KMS-11 (cell line): ENCODE data around the gene COL6A2.
"Not testable (repeated sequence)": the region's sequence is repeated elsewhere in the genome, so short reads cannot be mapped to it uniquely, and the experiment has no call there.

Experiments used
- H2AFZ ChIP-seq: fragments of 200-600 bp; sonication (generic); 2 replicates; pipeline ENCODE4 v1.6.1; 2016; ENCODE audit warnings: antibody characterized with exemption, mixed run types, low read depth
- H3K27ac ChIP-seq: fragments of 200-600 bp; sonication (generic); 2 replicates; pipeline ENCODE4 v1.6.1; 2016; ENCODE audit warnings: mild to moderate bottlenecking, mixed run types
- H3K27me3 ChIP-seq: fragments of 200-600 bp; sonication (generic); 2 replicates; pipeline ENCODE4 v1.6.1; 2017; ENCODE audit warnings: mild to moderate bottlenecking, low read depth, mixed run types, moderate library complexity; ENCODE audit not compliant: insufficient read depth
- H3K36me3 ChIP-seq: fragments of 200-600 bp; sonication (generic); 2 replicates; pipeline ENCODE4 v1.6.1; 2017; ENCODE audit warnings: mild to moderate bottlenecking, mixed run types; ENCODE audit not compliant: insufficient read depth
- H3K4me1 ChIP-seq: fragments of 200-600 bp; sonication (generic); 2 replicates; pipeline ENCODE4 v1.6.1; 2016; ENCODE audit warnings: mild to moderate bottlenecking, low read depth, mixed run types; ENCODE audit not compliant: poor library complexity, severe bottlenecking
- H3K4me2 ChIP-seq: fragments of 200-600 bp; sonication (generic); 2 replicates; pipeline ENCODE4 v1.7.0; 2016; ENCODE audit warnings: mild to moderate bottlenecking, mixed run types
- H3K4me3 ChIP-seq: fragments of 200-600 bp; sonication (generic); IDR thresholded peaks from 2 replicates; pipeline ENCODE4 v1.6.1; 2017; ENCODE audit warnings: low read depth, low read length, mixed read lengths; ENCODE audit not compliant: insufficient read depth
- H3K79me2 ChIP-seq: fragments of 200-600 bp; sonication (generic); 2 replicates; pipeline ENCODE4 v1.6.1; 2016; ENCODE audit warnings: low read depth, mixed run types; ENCODE audit not compliant: insufficient read depth
- H3K9ac ChIP-seq: fragments of 200-600 bp; sonication (generic); 2 replicates; pipeline ENCODE4 v1.6.1; 2016; ENCODE audit warnings: mild to moderate bottlenecking, mixed run types
- H4K20me1 ChIP-seq: fragments of 200-600 bp; sonication (generic); 2 replicates; pipeline ENCODE4 v1.6.1; 2016; ENCODE audit warnings: mild to moderate bottlenecking, mixed run types; ENCODE audit not compliant: insufficient read depth
- TF ChIP-seq, protein P1 (sequence below): fragments of 200-600 bp; sonication (generic); conservative IDR thresholded peaks from 2 replicates; pipeline ENCODE4 v1.6.1; 2017; ENCODE audit warnings: low read depth, mild to moderate bottlenecking, antibody characterized with exemption, low read length, moderate library complexity, mixed read lengths

The COL6A2 gene

DNA sequence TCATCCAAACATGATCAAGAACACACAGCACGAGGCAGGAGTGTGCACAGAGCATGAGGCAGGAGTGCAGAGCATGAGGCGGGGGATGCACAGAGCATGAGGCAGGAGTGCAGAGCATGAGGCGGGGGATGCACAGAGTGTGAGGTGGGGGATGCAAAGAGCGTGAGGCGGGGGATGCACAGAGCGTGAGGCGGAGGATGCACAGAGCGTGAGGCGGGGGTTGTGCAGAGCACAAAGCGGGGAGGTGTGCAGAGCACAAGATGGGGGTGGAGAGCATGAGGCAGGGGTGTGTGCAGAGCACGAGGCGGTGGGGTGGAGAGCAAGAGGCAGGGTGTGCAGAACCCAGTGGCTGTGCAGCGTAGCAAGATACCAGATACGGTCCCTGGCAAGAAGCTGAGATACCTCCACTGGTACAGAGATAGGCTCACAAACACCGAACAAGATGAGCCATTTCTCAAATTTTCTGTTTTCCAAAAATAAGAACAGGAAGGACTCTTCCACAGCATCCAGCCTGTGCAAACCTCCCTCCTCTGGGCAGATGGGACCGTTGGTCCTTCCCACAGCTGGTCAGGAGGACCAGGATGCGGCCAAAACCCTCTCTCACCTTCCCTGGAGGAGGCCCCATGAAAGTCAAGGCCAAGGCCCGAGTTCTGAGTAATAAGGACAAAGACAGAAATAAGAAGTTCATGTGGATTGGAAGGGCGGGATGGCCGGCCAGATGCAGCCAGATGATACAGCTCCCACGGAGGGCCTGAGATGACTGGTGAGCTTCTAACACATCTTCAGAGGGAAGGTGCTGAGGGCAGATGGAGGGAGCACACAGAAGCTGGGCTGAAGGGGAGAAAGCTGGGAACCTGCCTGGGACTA, 74.3 kb downstream of the COL6A2 start:
- TF ChIP-seq, protein P1, sequence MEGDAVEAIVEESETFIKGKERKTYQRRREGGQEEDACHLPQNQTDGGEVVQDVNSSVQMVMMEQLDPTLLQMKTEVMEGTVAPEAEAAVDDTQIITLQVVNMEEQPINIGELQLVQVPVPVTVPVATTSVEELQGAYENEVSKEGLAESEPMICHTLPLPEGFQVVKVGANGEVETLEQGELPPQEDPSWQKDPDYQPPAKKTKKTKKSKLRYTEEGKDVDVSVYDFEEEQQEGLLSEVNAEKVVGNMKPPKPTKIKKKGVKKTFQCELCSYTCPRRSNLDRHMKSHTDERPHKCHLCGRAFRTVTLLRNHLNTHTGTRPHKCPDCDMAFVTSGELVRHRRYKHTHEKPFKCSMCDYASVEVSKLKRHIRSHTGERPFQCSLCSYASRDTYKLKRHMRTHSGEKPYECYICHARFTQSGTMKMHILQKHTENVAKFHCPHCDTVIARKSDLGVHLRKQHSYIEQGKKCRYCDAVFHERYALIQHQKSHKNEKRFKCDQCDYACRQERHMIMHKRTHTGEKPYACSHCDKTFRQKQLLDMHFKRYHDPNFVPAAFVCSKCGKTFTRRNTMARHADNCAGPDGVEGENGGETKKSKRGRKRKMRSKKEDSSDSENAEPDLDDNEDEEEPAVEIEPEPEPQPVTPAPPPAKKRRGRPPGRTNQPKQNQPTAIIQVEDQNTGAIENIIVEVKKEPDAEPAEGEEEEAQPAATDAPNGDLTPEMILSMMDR = no peak
- Histone ChIP-seq H3K9ac (no peak overlapping the region), H4K20me1 (no peaks in the 10 kb centered on the region), H3K4me1 (no peaks in the 10 kb centered on the region), H2AFZ (no peak overlapping the region), H3K79me2 (peaks cover 29% of the 10 kb centered on the region; the same call in 1 of the 2 replicates), H3K27me3 (no peaks in the 10 kb centered on the region), H3K27ac (no peak overlapping the region), H3K4me3 (no peak overlapping the region), H3K36me3 (no peaks in the 10 kb centered on the region), H3K4me2 (no peak overlapping the region)

DNA sequence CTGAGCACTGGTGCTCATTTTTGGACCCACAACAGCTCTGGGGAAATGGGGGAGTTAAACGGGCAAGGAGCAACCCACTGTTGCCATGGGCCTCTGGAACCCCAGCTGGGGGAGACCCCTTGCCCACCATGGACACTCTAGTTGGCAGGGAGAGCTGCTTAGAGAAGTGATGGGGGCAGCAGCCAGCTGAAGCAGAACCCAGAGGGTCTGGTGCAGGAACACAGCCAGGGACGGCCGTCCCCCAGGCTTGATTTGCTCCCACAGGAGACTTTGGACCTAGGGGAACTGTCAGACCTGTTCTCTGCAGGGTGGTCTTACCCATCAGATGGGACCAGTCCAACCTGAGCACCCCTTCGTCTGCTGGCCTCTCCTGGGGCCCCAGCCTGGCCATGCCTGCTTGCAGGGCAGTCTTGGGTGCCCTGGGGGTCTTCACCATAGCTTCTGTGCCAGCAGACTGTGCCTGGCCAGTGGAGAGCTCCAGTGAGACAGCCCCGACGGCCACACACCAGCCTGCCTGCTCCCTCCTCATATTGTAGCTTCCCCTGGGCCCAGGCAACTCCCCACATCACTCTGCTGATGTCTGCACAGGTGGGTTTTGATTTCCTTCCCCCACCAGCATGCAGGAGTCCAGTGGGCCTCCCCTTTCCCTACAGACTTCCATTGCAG, 75.1 kb downstream of the COL6A2 start:
- TF ChIP-seq, protein P1 = no peak
- Histone ChIP-seq H2AFZ (no peak overlapping the region), H4K20me1 (no peaks in the 10 kb centered on the region), H3K4me3 (no peak overlapping the region), H3K9ac (no peak overlapping the region), H3K27ac (no peak overlapping the region), H3K36me3 (no peaks in the 10 kb centered on the region), H3K27me3 (no peaks in the 10 kb centered on the region), H3K4me1 (no peaks in the 10 kb centered on the region), H3K79me2 (peaks cover 29% of the 10 kb centered on the region; the same call in 1 of the 2 replicates), H3K4me2 (no peak overlapping the region)

DNA sequence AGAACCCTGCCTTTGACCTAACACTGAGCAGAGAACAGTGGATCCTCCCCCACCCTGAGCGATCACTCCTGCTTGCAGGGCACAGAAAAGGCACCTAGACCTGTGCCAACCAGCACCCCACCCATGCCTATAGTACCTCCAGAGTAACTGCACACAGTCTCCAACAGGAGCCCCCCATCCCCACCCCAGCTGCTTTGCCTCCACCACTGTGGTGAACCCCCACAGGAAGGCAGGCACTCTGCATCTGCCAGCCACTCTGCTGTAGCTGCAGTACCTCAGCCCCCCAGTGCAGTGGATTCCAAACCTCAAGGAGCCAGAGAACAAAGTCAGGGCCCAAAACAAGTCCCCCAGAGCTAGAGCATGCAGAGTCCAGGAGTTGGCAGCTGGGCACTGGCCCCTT, 75.7 kb downstream of the COL6A2 start:
- no peaks in the 10 kb centered on the region for H3K36me3 ChIP-seq
- TF ChIP-seq, protein P1 = no peak
- H2AFZ ChIP-seq = no peak overlapping the region
- no peak overlapping the region for H3K27ac ChIP-seq
- H3K4me3 ChIP-seq = no peak overlapping the region
- H4K20me1 ChIP-seq = no peaks in the 10 kb centered on the region
- no peak overlapping the region for H3K9ac ChIP-seq
- H3K4me2 ChIP-seq = no peak overlapping the region
- H3K27me3 ChIP-seq = no peaks in the 10 kb centered on the region
- peaks cover 33% of the 10 kb centered on the region; the same call in 1 of the 2 replicates for H3K79me2 ChIP-seq
- H3K4me1 ChIP-seq = no peaks in the 10 kb centered on the region

DNA sequence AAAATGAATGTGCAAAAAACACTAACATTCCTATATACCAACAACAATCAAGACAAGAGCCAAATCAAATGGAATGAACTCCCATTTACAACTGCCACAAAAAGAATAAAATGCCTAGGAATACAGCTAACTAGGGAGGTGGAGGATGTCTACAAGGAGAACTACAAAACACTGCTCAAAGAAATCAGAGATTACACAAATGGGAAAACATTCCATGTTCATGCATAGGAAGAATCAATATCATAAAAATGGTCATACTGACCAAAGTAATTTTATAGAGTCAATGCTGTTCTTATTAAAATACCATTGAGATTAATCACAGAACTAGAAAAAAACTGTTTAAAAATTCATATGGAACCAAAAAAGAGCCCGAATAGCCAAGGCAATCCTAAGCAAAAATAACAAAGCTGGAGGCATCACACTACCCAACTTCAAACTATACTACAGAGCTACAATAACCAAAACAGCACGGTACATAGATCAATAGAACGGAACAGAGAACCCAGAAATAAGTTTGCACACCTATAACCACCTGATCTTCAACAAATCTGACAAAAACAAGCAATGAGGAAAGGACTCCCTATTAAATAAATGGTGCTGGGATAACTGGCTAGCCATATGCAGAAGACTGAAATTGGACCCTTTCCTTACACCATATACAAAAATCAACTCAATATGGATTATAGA, 78.7 kb downstream of the COL6A2 start:
- not testable (repeated sequence) for H3K27ac ChIP-seq, H4K20me1 ChIP-seq, H2AFZ ChIP-seq, H3K4me1 ChIP-seq, H3K36me3 ChIP-seq, H3K9ac ChIP-seq, H3K4me2 ChIP-seq, H3K27me3 ChIP-seq, H3K4me3 ChIP-seq
- peaks cover 34% of the 10 kb centered on the region; the same call in 1 of the 2 replicates for H3K79me2 ChIP-seq
